Stimulated activated CD4-positive, alpha-beta T cell treated with anti-CD3 and anti-CD28 coated beads, Interleukin-2, amount 100 ng/mL, for 4 hours (primary cell): ENCODE measurements around the gene PCDHB12.
"Not testable (repeated sequence)": the region's sequence is repeated elsewhere in the genome, so short reads cannot be mapped to it uniquely, and the experiment has no call there.

ENCODE experiments used
- DNase-seq: peaks from one replicate; pipeline ENCODE4 v3.0.0-alpha.2; 2020; ENCODE audit warnings: low read depth

PCDHB12 gene

GRCh38 chr5:141210281-141210680 is 1.8 kb downstream of the PCDHB12 start:
- DNase-seq: not testable (repeated sequence)

DNA sequence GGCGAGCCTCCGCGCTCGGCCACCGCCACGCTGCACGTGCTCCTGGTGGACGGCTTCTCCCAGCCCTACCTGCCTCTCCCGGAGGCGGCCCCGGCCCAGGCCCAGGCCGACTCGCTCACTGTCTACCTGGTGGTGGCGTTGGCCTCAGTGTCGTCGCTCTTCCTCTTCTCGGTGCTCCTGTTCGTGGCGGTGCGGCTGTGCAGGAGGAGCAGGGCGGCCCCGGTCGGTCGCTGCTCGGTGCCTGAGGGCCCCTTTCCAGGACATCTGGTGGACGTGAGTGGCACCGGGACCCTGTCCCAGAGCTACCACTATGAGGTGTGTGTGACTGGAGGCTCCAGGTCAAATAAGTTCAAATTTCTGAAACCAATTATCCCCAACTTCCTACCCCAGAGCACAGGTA is 2.3 kb downstream of the PCDHB12 start:
- DNase-seq: not testable (repeated sequence)

DNA sequence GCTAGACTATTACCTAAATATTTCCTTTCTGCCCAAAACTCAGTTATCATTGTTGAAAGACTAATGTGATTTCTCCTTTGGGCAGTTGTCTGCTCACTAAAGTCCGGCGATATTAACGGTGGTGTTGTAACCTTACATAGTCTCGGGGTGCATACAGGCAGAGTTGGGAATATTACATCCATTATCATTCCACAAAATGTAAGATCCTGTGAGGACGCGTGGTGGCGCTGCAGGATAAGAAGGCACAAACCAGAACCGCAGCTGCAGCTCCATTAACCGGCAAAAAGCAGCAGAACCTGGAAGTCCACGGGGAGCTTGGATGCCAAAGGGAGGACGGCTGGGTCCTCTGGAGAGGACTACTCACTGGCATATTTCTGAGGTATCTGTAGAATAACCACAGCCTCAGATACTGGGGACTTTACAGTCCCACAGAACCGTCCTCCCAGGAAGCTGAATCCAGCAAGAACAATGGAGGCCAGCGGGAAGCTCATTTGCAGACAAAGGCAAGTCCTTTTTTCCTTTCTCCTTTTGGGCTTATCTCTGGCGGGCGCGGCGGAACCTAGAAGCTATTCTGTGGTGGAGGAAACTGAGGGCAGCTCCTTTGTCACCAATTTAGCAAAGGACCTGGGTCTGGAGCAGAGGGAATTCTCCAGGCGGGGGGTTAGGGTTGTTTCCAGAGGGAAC is 5.3 kb downstream of the PCDHB12 start, which contains the start of gene PCDHB13:
TSS of gene PCDHB13 (plus strand) at position 264 of the 684 bp plus-strand sequence. CDS start at position 469, 205 bp downstream.
- DNase-seq: not testable (repeated sequence)

GRCh38 chr5:141214583-141214982 is 6.1 kb downstream of the PCDHB12 start:
- DNase-seq: not testable (repeated sequence)

DNA sequence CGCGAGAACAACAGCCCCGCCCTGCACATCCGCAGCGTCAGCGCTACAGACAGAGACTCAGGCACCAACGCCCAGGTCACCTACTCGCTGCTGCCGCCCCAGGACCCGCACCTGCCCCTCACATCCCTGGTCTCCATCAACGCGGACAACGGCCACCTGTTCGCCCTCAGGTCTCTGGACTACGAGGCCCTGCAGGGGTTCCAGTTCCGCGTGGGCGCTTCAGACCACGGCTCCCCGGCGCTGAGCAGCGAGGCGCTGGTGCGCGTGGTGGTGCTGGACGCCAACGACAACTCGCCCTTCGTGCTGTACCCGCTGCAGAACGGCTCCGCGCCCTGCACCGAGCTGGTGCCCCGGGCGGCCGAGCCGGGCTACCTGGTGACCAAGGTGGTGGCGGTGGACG is 7.0 kb downstream of the PCDHB12 start:
- not testable (repeated sequence) for DNase-seq

- DNase-seq: not testable (repeated sequence)
These were observed 7.5 kb downstream of the PCDHB12 start for GRCh38 chr5:141216035-141216434.

DNA sequence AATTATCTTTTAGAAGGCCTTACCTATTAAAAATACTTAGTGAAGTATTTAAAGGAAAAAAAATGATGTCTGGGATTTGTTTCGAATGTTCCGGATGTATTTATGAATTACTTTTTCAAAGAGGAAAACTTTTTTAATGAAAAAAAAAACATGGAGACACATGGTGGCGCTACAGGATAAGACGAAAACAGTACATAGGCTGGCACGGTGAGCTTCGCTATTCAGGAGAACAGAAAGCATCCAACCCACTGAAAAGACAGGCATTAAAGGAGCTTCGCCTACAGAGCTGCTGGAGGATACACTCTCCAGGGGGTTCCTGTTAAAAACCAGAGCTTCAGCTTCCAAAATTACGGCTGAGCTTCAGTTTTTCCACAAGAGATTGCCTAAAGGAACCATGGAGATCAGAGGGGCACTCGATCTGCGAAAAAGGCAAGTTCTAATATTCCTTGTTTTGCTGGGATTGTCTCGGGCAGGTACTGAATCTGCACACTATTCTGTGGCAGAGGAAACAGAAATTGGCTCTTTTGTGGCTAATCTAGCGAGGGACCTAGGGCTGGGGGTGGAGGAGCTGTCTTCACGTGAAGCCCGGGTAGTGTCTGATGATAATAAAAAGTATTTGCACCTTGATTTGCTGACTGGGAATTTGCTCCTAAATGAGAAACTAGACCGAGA is 14.7 kb downstream of the PCDHB12 start, which contains the start of gene PCDHB14:
TSS of gene PCDHB14 (plus strand) at position 232 of the 672 bp plus-strand sequence. CDS start at position 395, 163 bp downstream.
- DNase-seq: no peak

- not testable (repeated sequence) for DNase-seq
These were observed 16.3 kb downstream of the PCDHB12 start for GRCh38 chr5:141224844-141225243.

GRCh38 chr5:141225421-141225820 is 16.9 kb downstream of the PCDHB12 start:
- not testable (repeated sequence) for DNase-seq

- DNase-seq: no peak
These were observed 25.7 kb downstream of the PCDHB12 start for GRCh38 chr5:141234109-141234667.

DNA sequence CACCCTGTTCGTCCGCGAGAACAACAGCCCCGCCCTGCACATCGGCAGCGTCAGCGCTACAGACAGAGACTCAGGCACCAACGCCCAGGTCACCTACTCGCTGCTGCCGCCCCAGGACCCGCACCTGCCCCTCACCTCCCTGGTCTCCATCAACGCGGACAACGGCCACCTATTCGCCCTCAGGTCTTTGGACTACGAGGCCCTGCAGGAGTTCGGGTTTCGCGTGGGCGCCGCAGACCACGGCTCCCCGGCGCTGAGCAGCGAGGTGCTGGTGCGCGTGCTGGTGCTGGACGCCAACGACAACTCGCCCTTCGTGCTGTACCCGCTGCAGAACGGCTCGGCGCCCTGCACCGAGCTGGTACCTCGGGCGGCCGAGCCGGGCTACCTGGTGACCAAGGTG is 27.4 kb downstream of the PCDHB12 start:
- DNase-seq: not testable (repeated sequence)

GRCh38 chr5:141236516-141237313 is 28.2 kb downstream of the PCDHB12 start:
- DNase-seq: no peak

DNA sequence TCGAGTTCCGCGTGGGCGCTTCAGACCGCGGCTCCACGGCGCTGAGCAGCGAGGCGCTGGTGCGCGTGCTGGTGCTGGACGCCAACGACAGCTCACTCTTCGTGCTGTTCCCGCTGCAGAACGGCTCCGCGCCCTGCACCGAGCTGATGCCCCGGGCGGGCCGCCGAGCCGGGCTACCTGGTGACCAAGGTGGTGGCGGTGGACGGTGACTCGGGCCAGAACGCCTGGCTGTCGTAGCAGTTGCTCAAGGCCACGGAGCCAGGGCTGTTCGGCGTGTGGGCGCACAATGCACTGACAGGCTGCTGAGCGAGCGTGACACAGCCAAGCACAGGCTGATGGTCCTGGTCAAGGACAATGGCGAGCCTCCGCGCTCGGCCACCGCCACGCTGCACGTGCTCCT is 33.0 kb downstream of the PCDHB12 start:
- no peak for DNase-seq

DNA sequence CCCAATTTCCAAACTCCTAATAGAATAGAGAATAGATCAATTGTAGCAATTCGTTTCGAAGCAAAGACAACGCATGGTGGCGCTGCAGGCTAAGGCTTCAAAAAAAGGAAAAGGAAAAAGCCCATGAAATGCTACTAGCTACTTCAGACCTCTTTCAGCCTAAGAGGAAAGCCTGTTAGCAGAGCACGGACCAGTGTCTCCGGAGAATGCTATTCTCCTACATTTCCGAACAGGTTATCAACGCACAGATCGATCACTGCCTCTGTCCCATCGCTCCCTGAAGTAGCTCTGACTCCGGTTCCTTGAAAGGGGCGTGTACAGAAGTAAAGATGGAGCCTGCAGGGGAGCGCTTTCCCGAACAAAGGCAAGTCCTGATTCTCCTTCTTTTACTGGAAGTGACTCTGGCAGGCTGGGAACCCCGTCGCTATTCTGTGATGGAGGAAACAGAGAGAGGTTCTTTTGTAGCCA is 36.8 kb downstream of the PCDHB12 start, which contains the start of gene PCDHB15:
TSS of gene PCDHB15 (plus strand) at position 146 of the 468 bp plus-strand sequence. CDS start at position 330, 184 bp downstream.
- no peak for DNase-seq

DNA sequence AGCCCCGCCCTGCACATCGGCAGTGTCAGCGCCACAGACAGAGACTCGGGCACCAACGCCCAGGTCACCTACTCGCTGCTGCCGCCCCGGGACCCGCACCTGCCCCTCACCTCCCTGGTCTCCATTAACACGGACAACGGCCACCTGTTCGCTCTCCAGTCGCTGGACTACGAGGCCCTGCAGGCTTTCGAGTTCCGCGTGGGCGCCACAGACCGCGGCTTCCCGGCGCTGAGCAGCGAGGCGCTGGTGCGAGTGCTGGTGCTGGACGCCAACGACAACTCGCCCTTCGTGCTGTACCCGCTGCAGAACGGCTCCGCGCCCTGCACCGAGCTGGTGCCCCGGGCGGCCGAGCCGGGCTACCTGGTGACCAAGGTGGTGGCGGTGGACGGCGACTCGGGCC is 38.5 kb downstream of the PCDHB12 start:
- DNase-seq: not testable (repeated sequence)

DNA sequence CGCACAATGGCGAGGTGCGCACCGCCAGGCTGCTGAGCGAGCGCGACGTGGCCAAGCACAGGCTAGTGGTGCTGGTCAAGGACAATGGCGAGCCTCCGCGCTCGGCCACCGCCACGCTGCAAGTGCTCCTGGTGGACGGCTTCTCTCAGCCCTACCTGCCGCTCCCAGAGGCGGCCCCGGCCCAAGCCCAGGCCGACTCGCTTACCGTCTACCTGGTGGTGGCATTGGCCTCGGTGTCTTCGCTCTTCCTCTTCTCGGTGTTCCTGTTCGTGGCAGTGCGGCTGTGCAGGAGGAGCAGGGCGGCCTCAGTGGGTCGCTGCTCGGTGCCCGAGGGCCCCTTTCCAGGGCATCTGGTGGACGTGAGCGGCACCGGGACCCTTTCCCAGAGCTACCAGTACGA is 38.9 kb downstream of the PCDHB12 start:
- not testable (repeated sequence) for DNase-seq

DNA sequence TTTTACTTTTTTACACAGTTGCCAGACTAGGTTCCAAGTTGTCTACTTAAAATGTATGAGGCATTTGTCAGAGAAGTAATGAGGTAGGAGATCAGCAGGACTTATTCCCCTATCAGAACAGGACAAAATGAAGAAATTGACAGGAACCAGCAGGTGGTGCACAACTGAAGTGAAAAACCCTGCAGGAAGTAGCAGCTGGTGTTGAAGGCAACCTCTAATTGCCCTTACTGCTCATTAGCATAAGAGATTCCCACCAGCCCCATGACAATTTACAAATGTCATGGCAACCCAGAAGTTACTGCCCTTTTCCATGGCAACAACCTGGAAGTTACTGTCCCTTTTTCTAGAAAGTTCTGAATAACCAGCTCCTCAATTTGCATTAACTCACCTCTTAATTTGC is 42.1 kb downstream of the PCDHB12 start:
- DNase-seq: no peak

GRCh38 chr5:141258464-141258863 is 49.9 kb downstream of the PCDHB12 start:
- DNase-seq: no peak

- no peak for DNase-seq
These were observed 50.4 kb downstream of the PCDHB12 start for GRCh38 chr5:141258948-141259347.

- DNase-seq: no peak
These were observed 52.1 kb downstream of the PCDHB12 start for GRCh38 chr5:141260458-141261237.

DNA sequence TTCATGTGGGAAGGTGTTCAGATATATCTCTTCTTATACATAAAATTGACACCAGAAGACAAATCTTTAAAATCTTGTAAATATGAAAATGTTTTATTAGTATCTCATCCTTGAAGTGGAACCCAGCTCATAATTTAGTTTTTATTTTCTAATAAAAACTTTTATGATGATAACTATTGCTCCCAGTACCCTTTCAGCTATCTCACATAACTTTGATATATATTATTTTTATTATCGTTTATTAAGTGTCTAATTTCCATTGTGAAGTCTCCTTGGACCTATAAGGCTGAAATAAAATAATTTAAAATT is 52.7 kb downstream of the PCDHB12 start:
- DNase-seq: no peak
